NCI-H1048 (cell line): ENCODE results near the gene GABRP.
"Not testable (repeated sequence)": the region's sequence is repeated elsewhere in the genome, so short reads cannot be mapped to it uniquely, and the experiment has no call there.

Experiments used
- DNase-seq: peaks from one replicate; lab custom pipeline; 2025; lab: John Stamatoyannopoulos, UW

Gene GABRP

DNA sequence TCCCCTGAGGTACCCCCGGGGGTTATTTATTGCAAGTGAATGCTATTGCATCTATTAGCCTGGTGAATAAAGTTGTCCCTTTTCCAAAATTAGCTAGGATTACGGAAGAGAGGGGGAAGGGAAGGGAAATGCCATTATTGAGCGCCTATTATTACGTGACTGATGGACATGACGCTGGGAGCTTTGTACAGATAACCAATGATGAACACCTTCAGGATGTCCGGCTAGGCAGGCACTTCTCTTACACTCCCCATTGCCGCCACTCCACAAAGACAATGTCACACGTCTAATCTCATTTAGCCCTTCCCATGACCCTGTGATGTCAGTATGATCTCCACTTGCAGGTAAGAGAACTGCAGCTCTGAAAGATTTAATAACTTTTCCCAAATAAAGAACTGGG, 9.4 kb downstream of the GABRP start:
- DNase-seq = no peak

DNA sequence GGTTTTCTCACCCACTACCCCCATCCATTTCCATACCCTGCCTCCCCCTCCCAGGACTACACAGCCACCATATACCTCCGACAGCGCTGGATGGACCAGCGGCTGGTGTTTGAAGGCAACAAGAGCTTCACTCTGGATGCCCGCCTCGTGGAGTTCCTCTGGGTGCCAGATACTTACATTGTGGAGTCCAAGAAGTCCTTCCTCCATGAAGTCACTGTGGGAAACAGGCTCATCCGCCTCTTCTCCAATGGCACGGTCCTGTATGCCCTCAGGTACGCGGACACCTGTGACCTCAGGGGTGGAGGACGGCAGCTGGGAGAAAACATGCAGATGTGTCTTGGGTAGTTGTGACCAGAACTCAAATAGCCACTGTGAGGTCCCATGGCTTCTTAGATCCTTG, 11.6 kb downstream of the GABRP start:
- DNase-seq = no peak

DNA sequence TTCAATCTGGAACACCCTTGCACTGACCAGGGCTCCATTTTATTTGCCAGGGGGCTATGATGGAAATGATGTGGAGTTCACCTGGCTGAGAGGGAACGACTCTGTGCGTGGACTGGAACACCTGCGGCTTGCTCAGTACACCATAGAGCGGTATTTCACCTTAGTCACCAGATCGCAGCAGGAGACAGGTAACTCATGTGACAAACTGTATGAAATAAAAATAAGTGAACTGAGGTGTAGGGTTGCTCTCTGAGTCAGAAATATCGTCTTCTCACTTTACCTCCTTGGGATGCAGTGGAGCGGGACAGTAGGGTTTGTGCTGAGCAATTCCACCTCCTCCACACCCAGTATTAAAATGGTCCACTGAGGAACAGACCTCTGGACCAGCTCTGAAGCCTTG, 22.1 kb downstream of the GABRP start:
- DNase-seq = no peak

DNA sequence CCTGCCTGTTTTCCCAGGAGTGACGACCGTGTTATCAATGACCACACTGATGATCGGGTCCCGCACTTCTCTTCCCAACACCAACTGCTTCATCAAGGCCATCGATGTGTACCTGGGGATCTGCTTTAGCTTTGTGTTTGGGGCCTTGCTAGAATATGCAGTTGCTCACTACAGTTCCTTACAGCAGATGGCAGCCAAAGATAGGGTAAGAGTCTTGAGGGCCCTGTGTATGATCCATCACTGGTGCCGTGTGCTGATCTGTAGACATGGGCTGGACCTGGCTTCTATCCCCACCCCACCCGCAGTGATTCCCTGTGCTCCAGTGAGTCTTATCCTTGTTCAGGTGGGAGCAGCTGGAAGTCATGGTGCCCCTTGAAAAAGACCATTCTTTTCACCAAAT, 26.0 kb downstream of the GABRP start:
- DNase-seq = no peak

DNA sequence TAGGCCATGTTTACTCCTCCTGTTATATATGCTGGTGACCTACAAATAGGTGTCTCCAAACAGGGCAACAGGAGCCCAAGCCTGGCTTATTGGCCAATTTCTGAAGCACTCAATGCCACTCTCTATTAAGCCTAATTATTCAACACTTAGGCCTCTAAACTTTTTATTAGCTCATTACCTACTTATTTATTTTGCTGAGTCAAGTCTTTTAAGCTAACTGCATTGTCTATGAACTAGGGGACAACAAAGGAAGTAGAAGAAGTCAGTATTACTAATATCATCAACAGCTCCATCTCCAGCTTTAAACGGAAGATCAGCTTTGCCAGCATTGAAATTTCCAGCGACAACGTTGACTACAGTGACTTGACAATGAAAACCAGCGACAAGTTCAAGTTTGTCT, 28.2 kb downstream of the GABRP start:
- DNase-seq = no peak

DNA sequence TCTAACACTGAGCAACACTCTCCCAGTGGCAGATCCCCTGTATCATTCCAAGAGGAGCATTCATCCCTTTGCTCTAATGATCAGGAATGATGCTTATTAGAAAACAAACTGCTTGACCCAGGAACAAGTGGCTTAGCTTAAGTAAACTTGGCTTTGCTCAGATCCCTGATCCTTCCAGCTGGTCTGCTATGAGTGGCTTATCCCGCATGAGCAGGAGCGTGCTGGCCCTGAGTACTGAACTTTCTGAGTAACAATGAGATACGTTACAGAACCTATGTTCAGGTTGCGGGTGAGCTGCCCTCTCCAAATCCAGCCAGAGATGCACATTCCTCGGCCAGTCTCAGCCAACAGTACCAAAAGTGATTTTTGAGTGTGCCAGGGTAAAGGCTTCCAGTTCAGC, 29.7 kb downstream of the GABRP start:
- DNase-seq = no peak

DNA sequence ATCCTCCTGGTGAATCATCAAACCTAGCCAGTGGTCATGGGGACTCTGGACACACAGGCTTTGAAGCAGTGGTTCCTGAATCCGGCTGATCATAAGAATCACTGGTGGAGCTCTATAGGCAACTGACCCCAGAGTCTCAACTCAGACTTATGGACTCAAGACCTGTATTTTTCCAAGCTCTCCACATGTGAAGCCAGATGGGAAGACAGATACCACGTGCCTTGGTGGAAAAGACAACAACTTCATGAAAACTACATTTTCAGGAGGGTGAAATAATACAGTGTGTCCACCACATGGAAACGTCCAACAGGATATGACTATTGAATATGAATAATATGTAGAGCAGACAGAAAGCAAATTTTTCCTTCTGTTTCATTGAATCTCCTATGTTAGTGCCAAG, 33.7 kb downstream of the GABRP start:
- no peak for DNase-seq

DNA sequence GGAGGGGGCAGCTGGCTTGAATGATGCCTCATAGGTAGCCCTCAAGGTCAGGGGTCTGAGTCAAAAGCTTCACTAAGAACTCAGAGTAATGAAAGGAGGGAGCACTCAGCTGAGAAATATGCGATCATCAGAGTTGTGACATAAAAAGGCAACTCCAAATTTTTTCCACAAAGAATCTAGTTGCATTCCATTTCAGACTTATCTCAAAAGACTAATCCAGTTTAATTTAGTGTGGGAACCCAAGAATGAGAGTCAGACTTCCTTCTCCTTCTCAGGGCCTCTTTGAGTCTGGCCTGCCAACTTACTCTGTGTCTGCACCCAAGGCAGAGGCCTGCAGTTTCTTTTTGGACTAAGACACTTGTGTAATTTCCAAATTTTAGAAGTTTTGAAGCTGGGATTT, 34.7 kb downstream of the GABRP start:
- no peak for DNase-seq

DNA sequence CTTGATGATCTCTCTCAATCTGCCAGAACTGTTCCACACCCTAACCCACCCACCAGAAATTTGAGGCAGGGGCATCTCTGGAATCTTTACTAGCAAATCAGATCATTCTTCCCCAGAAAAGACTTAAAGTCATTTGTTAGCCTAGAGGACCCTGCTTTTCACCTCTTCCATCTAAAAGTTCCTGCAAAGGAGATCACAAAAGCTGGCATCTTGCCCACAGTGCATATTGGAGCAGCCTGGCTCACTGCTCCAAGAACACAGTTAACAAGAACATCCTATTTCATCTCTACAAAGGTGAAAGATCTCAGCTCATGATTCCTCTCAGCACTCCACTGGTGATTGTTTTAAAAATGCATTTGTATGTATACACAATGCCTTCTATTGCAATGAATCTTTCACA, 36.3 kb downstream of the GABRP start:
- no peak for DNase-seq

DNA sequence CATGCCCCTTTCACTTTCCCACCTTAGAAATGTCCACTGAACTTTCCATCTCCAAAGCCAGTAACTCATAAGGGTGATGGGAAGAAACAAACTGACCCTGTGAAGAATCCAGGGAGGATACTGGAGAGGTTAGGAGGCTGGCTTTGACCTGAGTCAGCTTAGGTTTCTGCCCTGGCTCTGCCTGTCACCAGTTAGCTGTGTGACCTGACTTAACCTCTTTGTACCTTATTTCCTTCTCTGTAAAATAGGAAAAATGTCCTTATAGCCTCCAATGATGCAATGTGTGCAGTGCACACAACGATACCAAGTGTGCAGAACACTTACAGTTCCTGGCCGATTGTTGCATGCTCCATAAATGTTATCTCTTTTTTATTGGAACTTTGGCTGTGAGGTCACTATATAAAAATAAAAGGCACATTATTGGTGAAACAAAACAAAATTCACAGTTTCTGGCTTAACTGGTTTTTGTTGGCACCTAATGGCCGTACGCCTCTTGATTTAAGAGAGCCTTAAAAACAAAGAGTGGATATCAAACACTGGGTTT, 37.8 kb downstream of the GABRP start:
- no peak for DNase-seq

DNA sequence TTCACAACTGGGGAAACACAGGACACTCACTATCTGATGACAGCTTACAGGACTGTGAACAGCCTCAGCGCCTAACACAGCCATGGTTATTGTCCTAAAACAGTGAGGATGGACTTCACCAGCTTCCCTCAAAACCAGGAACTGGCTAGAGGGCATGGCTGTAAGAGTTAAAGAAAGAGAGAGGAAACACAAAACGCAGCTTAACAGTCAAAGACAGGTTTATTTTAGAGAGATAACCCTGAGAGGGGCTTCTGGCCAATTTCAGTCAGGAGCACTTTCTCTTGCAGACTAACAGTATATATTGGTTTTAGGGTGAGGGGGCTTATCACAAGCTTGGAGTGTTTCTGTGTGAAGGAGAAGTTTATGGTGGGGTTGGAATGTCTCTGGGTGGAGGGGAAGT, 42.6 kb downstream of the GABRP start:
- DNase-seq = no peak

DNA sequence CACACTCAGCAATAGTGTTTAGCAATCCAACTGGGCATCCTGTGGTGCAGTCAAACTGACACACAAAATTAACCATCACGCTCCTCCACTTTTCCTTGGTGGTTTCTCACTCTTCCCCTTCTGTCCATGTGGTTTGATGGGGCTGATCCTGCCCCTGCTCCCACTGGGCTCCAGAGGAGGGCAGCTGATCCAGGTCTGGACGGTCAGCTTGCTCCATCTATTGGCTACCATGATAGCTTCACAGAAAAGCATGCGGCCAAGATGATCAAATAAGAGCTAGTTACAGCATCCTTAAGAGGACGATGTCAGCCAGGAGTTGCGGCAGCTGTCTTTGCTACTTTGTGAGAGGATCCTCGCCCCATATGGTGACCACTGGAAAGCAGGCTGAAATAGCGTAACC, 48.7 kb downstream of the GABRP start:
- no peak for DNase-seq

DNA sequence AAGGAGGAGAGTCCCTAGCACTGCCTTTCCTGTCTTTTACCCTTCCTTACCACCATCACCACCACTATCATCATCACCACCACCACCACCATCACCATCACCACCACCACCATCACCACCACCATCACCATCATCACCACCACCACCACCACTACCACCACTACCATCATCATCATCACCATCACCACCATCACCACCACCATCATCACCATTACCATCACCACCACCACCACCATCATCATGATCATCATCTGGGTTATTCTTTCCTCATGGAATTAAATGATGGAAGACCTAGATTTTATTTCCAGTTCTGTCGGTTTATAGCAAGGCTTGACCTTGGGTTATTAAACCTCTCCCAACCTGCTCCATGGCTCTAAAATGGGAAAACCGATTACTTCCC, 50.5 kb downstream of the GABRP start:
- DNase-seq = not testable (repeated sequence)

DNA sequence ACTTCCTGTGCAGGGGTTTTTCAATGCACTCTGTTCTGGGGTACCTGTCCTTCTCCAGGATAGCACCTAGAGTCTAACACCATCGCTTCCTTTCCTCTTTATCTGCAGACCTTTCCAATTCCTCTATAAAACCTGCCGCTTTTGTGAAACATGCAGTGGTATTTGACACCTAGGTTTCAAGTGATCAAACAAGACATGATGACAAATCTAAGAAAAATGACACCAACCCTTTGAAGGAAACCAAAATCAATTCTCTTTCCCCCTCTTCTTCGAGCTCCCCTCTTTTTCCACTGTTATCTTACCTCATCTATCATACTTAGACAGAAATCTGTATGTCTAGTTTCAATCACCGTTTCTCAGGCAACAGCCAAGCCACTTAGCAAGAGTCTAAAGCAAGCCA, 52.7 kb downstream of the GABRP start:
- no peak for DNase-seq

DNA sequence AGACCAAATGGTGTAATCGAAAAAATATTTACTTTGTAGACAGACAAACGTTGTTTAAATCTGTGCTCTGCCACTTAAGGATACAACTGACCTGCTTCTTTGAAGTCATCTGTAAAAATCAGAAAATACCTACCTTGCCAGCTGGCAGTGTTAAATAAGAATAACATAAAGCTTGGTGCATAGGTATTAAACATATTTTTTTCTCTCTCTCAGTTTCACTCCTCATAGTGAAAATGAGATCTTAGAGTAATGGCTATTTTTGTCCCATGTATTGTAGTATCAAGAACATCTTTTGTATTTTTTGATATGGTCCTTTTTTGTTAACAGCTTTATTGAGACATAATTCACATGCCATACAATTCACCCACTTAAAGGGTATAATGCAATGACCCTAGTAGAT, 60.3 kb downstream of the GABRP start:
- DNase-seq = no peak

DNA sequence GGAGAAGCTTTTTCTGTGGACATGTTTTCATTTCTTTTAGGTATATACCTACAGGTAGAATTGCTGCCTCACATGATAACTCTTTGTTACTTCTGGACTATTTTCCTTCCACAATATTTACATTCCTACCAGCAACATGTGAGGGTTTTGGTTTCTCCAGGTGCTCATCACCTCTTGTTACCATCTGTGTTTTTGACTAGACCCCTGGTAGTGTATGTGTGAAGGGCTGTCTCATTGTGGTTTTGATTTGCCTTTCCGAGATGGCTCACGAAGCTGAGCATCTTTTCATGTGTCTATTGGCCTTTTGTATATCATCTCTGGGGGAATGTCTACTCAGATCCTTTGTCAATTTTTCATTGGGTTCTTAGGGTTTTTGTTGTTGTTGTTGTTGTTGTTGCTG, 61.1 kb downstream of the GABRP start:
- DNase-seq = no peak

DNA sequence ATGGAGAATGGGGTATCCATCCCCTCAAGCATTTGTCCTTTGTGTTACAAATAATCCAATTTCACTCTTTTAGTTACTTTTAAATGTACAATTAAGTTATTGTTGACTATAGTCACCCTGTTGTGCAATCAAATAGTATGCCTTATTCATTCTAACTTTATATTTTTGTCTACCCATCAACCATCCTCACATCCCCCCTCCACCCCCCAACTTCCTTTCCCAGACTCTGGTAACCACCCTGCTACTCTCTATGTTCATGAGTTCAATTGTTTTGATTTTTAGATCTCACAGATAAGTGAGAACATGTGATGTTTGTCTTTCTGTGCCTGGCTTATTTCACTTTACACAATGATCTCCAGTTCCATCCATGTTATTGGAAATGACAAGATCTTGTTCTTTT, 62.9 kb downstream of the GABRP start:
- DNase-seq = no peak

DNA sequence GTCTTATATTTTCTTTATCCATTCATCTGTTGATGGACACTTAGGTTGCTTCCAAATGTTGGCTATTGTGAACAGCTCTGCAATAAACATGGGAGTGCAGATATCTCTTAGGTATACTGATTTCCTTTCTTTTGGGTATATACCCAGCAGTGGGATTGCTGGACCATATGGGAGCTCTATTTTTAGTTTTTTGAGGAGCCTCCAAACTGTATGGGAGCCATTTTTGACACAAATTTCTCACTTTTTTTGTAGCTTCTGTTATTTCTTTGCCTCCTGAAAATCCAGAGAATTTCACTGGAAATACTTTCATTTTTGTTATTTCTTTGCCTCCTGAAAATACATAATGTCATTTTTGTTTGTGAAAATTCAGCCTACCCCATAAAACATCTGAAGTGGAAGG, 63.3 kb downstream of the GABRP start:
- DNase-seq = no peak

DNA sequence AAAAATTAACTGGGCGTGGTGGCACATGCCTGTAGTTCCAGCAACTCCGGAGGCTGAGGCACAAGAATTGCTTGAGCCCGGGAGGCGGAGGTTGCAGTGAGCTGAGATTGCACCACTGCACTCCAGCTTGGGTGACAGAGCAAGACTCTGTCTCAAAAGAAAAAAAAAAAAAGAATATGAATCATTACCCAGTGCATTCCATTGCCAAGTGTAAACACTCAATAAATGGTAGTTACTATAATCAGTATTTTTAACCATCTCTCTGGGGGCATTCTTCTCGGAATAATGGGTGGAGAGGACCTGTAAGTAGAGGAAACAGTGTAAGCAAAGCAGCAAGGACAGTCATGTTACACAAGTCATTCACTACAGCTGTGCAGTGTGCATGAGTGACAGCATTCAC, 64.5 kb downstream of the GABRP start:
- no peak for DNase-seq

DNA sequence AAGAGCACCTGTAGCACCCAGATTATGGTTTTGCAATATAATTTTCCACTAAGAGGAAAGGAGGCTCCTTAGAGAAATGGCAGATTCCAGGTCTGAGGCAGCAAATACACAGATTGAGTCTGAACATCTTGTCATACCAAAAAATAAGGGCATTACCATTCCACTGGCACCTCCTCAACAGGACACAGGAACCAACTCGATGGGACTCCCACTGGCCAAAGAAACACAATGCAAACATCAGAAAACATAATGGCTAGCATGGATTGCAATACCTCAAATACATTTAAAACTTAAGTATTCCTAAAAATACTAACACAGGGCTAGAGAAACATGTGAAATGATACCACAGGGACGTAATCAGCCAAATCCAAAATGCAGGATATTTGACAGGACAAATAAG, 65.8 kb downstream of the GABRP start:
- no peak for DNase-seq

DNA sequence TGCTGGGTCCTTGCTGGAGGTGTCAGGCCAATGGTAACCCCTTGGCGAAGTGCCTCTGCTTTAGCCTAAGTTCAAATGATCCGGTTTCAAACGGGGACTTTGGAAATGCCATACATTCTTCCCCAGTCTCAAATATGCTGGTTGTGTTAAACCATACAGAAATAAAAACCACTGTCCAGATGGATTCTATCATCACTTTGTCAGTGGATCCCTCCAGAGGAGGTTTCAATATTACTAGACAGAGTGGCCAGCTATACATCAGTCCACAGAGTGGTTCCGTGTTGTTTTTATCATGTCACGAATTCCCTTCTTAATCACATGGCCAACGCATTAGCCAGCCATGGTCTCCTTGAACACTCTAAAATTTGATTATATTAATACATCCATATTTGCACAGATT, 71.0 kb downstream of the GABRP start:
- DNase-seq = no peak

DNA sequence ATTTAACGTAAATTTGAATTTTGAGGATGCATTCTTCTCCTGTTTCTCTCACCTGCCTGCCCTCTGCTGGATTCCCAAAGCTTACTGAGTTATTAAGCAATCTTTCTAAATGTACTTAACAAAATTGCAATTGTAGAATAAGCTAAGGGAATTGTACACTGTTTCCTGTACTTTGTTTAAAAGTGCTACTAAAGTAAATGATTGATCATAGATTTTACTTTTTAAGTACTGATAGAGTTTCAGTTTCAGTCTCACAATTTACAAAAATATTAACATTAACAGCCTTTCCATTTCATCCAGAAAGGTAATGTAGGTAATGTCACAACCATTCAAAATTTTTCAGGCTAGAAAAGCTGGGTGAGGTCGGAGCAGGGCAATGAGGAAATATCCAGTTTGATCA, 73.5 kb downstream of the GABRP start:
- DNase-seq = no peak

DNA sequence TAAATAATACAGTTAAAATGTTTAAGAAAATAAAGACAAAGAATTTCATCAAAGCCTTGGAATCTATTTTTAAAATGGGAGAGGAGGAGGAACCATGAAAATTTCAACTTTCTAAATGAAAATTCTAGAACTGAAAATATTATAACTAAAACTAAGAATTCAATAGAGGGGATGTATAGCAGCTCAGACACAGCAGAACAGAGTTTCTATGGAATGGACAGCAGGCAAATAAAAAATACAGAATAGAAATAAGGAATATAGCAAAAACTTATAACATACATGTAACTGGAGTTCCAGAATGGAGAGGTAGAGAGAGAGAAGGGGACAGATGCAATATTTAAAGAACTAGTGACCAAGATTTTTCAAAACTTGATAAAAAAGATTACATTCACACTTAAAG, 76.9 kb downstream of the GABRP start:
- DNase-seq = no peak

DNA sequence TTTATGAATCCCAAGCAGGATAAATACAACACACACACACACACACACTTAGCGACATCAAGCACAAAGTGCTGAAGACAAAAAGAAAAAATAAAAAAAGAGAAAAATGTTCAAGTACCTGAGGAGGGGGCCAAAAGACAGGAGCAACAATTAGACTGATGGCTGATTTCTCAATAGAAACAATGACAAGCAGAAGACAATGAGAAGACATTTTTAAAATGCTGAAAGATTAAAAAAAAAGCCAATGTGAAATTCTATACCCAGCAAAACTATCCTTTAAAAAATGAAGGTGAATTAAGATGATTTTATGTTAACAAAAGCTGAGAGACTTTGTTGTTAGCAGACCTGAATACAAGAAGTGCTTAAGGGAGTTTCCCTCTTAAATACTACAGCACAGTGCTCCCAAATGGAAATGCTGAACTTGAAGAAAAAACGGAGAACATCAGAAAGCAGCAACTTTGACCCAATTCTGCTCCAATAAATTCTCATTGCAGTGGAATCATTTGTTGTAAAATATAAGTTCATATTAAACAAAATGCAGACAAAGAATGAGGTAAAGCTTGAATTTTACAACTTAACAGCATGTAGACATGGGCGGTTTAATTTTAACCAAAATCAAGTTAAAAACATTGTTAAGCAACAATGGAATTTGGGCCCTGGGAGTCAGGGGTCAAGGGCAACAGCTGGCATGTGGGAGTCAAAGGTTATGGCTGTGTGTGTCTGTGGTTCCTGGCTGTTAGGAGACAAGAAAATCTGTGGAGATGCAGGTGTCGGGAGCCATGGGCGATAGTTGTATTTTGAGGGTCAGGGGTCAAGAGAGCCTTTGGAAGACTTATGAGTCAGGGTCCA, 77.5 kb downstream of the GABRP start:
- DNase-seq = no peak

DNA sequence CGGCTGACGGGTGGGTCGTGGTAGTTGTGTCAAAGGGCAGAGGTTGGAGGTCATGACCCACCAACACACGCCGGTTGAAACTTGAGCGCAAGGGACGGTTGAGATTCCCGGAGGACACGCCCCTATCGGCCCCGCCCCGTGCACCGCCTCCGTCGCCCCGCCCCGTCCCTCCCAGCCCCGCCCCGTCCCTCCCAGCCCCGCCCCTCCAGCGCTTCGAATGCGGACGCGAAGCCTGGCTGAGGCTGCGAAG, 78.1 kb downstream of the GABRP start:
- no peak for DNase-seq
